CD4-positive, alpha-beta T cell treated with Interleukin-15 for 1 hour (primary cell): ENCODE measurements around the gene RUFY1.
"Not testable (repeated sequence)": the region's sequence is repeated elsewhere in the genome, so short reads cannot be mapped to it uniquely, and the experiment has no call there.

Experiments
- DNase-seq: peaks from one replicate; pipeline ENCODE4 v3.0.0-alpha.2; 2020

RUFY1 gene

GRCh38 chr5:179550511-179551342 is at the start of gene RUFY1:
RUFY1 (plus strand) TSS chr5:179550554; CDS start chr5:179550570, 16 bp downstream.
- peak; percentile 78 for DNase-seq

- not testable (repeated sequence) for DNase-seq
Measured at GRCh38 chr5:179501997-179502396, 48.4 kb upstream of the RUFY1 start.

- DNase-seq = not testable (repeated sequence)
Measured at GRCh38 chr5:179502420-179502819, 47.9 kb upstream of the RUFY1 start.

- no peak for DNase-seq
Measured at GRCh38 chr5:179504191-179504590, 46.2 kb upstream of the RUFY1 start.

- no peak for DNase-seq
Measured at GRCh38 chr5:179504600-179505396, 45.6 kb upstream of the RUFY1 start.

GRCh38 chr5:179505636-179506261 is 44.6 kb upstream of the RUFY1 start:
- DNase-seq = no peak

GRCh38 chr5:179509239-179509638 is 41.1 kb upstream of the RUFY1 start:
- no peak for DNase-seq

GRCh38 chr5:179509845-179510244 is 40.5 kb upstream of the RUFY1 start:
- no peak for DNase-seq

- DNase-seq = no peak
Measured at GRCh38 chr5:179512452-179513000, 37.8 kb upstream of the RUFY1 start.

- DNase-seq = not testable (repeated sequence)
Measured at GRCh38 chr5:179515501-179515900, 34.9 kb upstream of the RUFY1 start.

- no peak for DNase-seq
Measured at GRCh38 chr5:179516221-179516620, 34.1 kb upstream of the RUFY1 start.

GRCh38 chr5:179517746-179518145 is 32.6 kb upstream of the RUFY1 start:
- not testable (repeated sequence) for DNase-seq

GRCh38 chr5:179518369-179518768 is 32.0 kb upstream of the RUFY1 start:
- not testable (repeated sequence) for DNase-seq

- DNase-seq = not testable (repeated sequence)
Measured at GRCh38 chr5:179519416-179520070, 30.8 kb upstream of the RUFY1 start.

GRCh38 chr5:179522107-179522506 is 28.2 kb upstream of the RUFY1 start:
- DNase-seq = not testable (repeated sequence)

GRCh38 chr5:179526978-179527377 is 23.4 kb upstream of the RUFY1 start:
- no peak for DNase-seq

- peak; percentile 58 for DNase-seq
Measured at GRCh38 chr5:179530069-179530998, 20.0 kb upstream of the RUFY1 start.

- no peak for DNase-seq
Measured at GRCh38 chr5:179533024-179533423, 17.3 kb upstream of the RUFY1 start.

GRCh38 chr5:179533907-179534306 is 16.4 kb upstream of the RUFY1 start:
- DNase-seq = peak; percentile 23

GRCh38 chr5:179534431-179534830 is 15.9 kb upstream of the RUFY1 start:
- no peak for DNase-seq

GRCh38 chr5:179536676-179537075 is 13.7 kb upstream of the RUFY1 start:
- no peak for DNase-seq
